Measurements from ENCODE around the gene MYZAP.

Gene MYZAP

GRCh38 chr15:57570340-57570739 lies 21.4 kb upstream of the MYZAP start:
- H3K4me3 ChIP-seq = no peak overlapping the region
- TF ChIP-seq CTCF (IDR thresholded peaks at IDR 0.05) = no peak
- no peak for DNase-seq (ENCODE audit: low spot score)
- H3K27ac ChIP-seq = no peak overlapping the region

- no peak for DNase-seq (ENCODE audit: low spot score)
- Histone ChIP-seq H3K4me3 (no peak overlapping the region), H3K27ac (no peak overlapping the region)
- no peak for TF ChIP-seq CTCF (IDR thresholded peaks at IDR 0.05)
Measured at GRCh38 chr15:57570994-57571393, 20.7 kb upstream of the MYZAP start.

- TF ChIP-seq CTCF (IDR thresholded peaks at IDR 0.05) = no peak
- Histone ChIP-seq H3K27ac (no peak overlapping the region), H3K4me3 (no peak overlapping the region)
- DNase-seq (ENCODE audit: low spot score) = no peak
Measured at GRCh38 chr15:57571725-57572124, 20.0 kb upstream of the MYZAP start.

- no peak for DNase-seq (ENCODE audit: low spot score)
- no peak for TF ChIP-seq CTCF (IDR thresholded peaks at IDR 0.05)
- H3K27ac ChIP-seq = no peak overlapping the region
- no peak overlapping the region for H3K4me3 ChIP-seq
Measured at GRCh38 chr15:57572468-57572867, 19.2 kb upstream of the MYZAP start.

- Histone ChIP-seq H3K4me3 (no peak overlapping the region), H3K27ac (no peak overlapping the region)
- TF ChIP-seq CTCF (IDR thresholded peaks at IDR 0.05) = no peak
- no peak for DNase-seq (ENCODE audit: low spot score)
Measured at GRCh38 chr15:57573151-57573550, 18.6 kb upstream of the MYZAP start.

GRCh38 chr15:57575363-57575762 lies 16.3 kb upstream of the MYZAP start:
- peak; percentile 38 for DNase-seq (ENCODE audit: low spot score)
- TF ChIP-seq CTCF (IDR thresholded peaks at IDR 0.05) = no peak

GRCh38 chr15:57578288-57578900 lies 13.3 kb upstream of the MYZAP start:
- peak; percentile 21 for DNase-seq (ENCODE audit: low spot score)
- Histone ChIP-seq H3K27ac (no peak overlapping the region), H3K4me3 (no peak overlapping the region)
- TF ChIP-seq CTCF (IDR thresholded peaks at IDR 0.05) = no peak

More at GRCh38 chr15:57575363-57575762, 16.3 kb upstream of the MYZAP start:
- Histone ChIP-seq H3K27ac (no peak overlapping the region), H3K4me3 (no peak overlapping the region)
